K562 (cell line): ENCODE measurements around the gene KRTCAP2.

Experiments
- TAF1 ChIP-seq: IDR thresholded peaks from 2 replicates; pipeline ENCODE4 v1.6.1; 2011; ENCODE audit warnings: mild to moderate bottlenecking, low read length, moderate library complexity; ENCODE audit not compliant: insufficient read depth, control insufficient read depth, severe bottlenecking; ENCODE audit errors: extremely low read depth
- ZZZ3 ChIP-seq: fragments of 450-650 bp; IDR thresholded peaks from 2 replicates; pipeline ENCODE4 v1.6.1; 2016; ENCODE audit warnings: antibody characterized with exemption, mild to moderate bottlenecking, moderate library complexity
- TF ChIP-seq, protein P1 (sequence below), 3 experiments: IDR thresholded peaks in 2 of 3; conservative IDR thresholded peaks in 1 of 3; 2 replicates each; pipeline ENCODE4 v1.5.1; 2011 to 2012; ENCODE audit warnings: low read length in 3 of 3, mild to moderate bottlenecking in 3 of 3, control low read depth in 2 of 3, improper control_type of control experiment in 1 of 3, inconsistent platforms in 1 of 3, low read depth in 1 of 3, mixed read lengths in 1 of 3, moderate library complexity in 1 of 3; ENCODE audit not compliant: insufficient read depth in 2 of 3

GRCh38 chr1:155198547-155198906, 25.4 kb upstream of the KRTCAP2 start:
- TF ChIP-seq ZZZ3 (no peak), TAF1 (no peak)
- TF ChIP-seq, protein P1, sequence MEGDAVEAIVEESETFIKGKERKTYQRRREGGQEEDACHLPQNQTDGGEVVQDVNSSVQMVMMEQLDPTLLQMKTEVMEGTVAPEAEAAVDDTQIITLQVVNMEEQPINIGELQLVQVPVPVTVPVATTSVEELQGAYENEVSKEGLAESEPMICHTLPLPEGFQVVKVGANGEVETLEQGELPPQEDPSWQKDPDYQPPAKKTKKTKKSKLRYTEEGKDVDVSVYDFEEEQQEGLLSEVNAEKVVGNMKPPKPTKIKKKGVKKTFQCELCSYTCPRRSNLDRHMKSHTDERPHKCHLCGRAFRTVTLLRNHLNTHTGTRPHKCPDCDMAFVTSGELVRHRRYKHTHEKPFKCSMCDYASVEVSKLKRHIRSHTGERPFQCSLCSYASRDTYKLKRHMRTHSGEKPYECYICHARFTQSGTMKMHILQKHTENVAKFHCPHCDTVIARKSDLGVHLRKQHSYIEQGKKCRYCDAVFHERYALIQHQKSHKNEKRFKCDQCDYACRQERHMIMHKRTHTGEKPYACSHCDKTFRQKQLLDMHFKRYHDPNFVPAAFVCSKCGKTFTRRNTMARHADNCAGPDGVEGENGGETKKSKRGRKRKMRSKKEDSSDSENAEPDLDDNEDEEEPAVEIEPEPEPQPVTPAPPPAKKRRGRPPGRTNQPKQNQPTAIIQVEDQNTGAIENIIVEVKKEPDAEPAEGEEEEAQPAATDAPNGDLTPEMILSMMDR (IDR thresholded peaks at IDR 0.05 in 2 of 3, conservative IDR thresholded peaks at IDR 0.05 in 1 of 3; ENCODE audit: insufficient read depth in 2 of 3, low read depth in 1 of 3, low read length in 3 of 3), result no peak
